Colonic mucosa (tissue), 4 donors: ENCODE measurements around the gene OR4F16. TPM values are rescaled to one million over a fixed set of nuclear protein-coding genes. Genes with fewer than 3 reads are reported as not detected.
"Not testable (repeated sequence)": the region's sequence is repeated elsewhere in the genome, so short reads cannot be mapped to it uniquely, and the experiment has no call there.

Source experiments
- DNase-seq: peaks from one replicate; pipeline ENCODE4 v3.0.0-alpha.2; 2020
- H3K27ac ChIP-seq: fragments of 200-600 bp; one replicate; pipeline ENCODE4 v1.8.0; 2021
- H3K27me3 ChIP-seq: fragments of 200-600 bp; one replicate; pipeline ENCODE4 v1.8.0; 2021
- H3K36me3 ChIP-seq: fragments of 200-600 bp; one replicate; pipeline ENCODE4 v1.8.0; 2021
- H3K4me1 ChIP-seq: fragments of 200-600 bp; one replicate; pipeline ENCODE4 v1.8.0; 2021; ENCODE audit warnings: mild to moderate bottlenecking
- H3K4me3 ChIP-seq: fragments of 200-600 bp; one replicate; pipeline ENCODE4 v1.8.0; 2021
- H3K9ac ChIP-seq, 2 donors: one replicate each; pipeline ENCODE4 v1.7.0; 2013; ENCODE audit warnings: control low read depth in 2 of 2, low read depth in 2 of 2, low read length in 2 of 2
- H3K9me3 ChIP-seq: fragments of 200-600 bp; one replicate; pipeline ENCODE4 v1.8.0; 2021
- intact Hi-C: fragments of 100-400 bp; cut with DNase I; formaldehyde crosslinking; loops from one replicate; pipeline ENCODE4 v1.14.1; 2022
- total RNA-seq, 2 donors: library from RNA; stranded (reverse); fragmentation: NEBNext Ultra II Directional in 1 of 2; extraction: Animal tissue kit (Norgen Biotek cat#: 25700) in 1 of 2; gene quantifications; one replicate each; pipeline ENCODE4 v1.2.1, GENCODE V29; 2021
- donor health status: healthy.
- donor health status: DM: no; HTN: no; CAD: no.
- donor health status: DM: no; HTN: no; CAD: no.

The OR4F16 gene
- not detected for total RNA-seq

GRCh38 chr1:686554-686953, at the start of gene OR4F16:
TSS of gene OR4F16 (minus strand) at chr1:686654. CDS start at chr1:686654, 0 bp downstream.
- not testable (repeated sequence) for H3K27ac ChIP-seq, DNase-seq, H3K4me1 ChIP-seq

GRCh38 chr1:733649-734048, 47.2 kb upstream of the OR4F16 start:
- intact Hi-C loops, DNase-seq, H3K9me3 ChIP-seq, H3K4me1 ChIP-seq, H3K27me3 ChIP-seq, H3K36me3 ChIP-seq, H3K9ac ChIP-seq, H3K27ac ChIP-seq, H3K4me3 ChIP-seq: not testable (repeated sequence)

More at GRCh38 chr1:686554-686953, at the start of gene OR4F16:
- H3K4me3 ChIP-seq, H3K36me3 ChIP-seq, H3K27me3 ChIP-seq, H3K9me3 ChIP-seq, intact Hi-C loops, H3K9ac ChIP-seq: not testable (repeated sequence)

- H3K36me3 ChIP-seq, H3K9me3 ChIP-seq, H3K9ac ChIP-seq, DNase-seq, intact Hi-C loops, H3K4me3 ChIP-seq, H3K27ac ChIP-seq, H3K4me1 ChIP-seq, H3K27me3 ChIP-seq: not testable (repeated sequence)
Measured at GRCh38 chr1:727040-727439, 40.6 kb upstream of the OR4F16 start.

Other genes starting within 250 kb of the OR4F16 start
- not detected for gene OR4F29, start 235.0 kb downstream of the OR4F16 start, total RNA-seq
- gene SAMD11, start 237.3 kb upstream of the OR4F16 start, total RNA-seq: 1 to 10 TPM; 3.0 to 4.2 TPM